Measurements from ENCODE around the gene NDUFB11. TPM values are rescaled to one million over a fixed set of nuclear protein-coding genes. Genes with fewer than 3 reads are reported as not detected.

The NDUFB11 gene
- total RNA-seq, 1 experiment from 2014 or later: 78.9 TPM

DNA sequence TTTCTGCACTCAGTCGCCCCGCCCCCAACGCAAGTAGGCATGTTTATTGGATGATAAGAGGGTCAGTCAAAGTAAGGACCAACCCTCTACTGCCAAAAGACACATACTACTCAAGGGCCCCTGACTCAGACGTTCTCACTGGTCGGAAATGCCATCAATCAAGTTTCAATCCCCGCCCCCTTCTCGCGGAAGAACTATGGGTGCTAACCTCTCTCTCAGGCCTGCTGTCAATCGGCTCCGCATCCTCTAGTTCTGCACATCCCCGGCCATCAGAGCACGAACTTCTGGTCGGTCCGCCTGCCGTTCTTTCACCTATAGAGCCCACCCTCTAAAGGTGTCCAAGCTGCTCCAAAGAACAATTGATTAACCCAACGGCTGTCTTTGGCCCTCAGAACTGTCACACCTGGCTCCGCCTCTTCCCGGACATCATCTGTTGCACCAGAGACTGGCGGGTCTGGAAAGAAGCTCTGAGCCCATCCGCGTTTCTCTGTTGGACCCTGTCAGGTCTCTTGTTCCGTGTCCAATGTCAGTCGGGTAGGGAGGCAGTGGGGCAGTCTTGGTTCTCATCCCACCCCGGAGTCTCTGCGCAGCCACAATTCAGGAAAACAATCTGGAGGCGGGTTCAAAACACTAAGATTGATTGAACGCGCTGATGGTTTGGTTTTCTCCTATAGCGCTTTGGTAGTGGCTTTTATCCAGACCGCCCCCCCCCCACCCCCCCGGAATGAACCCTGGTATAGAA, 15.2 kb downstream of the NDUFB11 start:
- no peaks in the 10 kb centered on the region for H4K20me1 ChIP-seq (ENCODE audit: insufficient read depth)
- no peaks in the 10 kb centered on the region for H3K9me3 ChIP-seq (ENCODE audit: control insufficient read depth in 1 of 2, insufficient read depth in 1 of 2, low read depth in 1 of 2, low read length in 2 of 2)
- peak overlapping the region; percentile 59 to 65 for H3K4me3 ChIP-seq (replicated peaks in 1 of 2; ENCODE audit: low read depth in 1 of 2, low read length in 2 of 2)
- H3K9me2 ChIP-seq (ENCODE audit: insufficient read depth): no peaks in the 10 kb centered on the region
- DNase-seq (ENCODE audit: low read depth, low spot score): peak; percentile 88
- peak; percentile 99 for ATAC-seq
- intact Hi-C loops (cut with micrococcal nuclease): no loop called here
- POLR2A ChIA-PET: interaction anchor here (0.8 to 1.7 kb wide), 2 partner anchors 15 to 36 kb away, joined by 4 to 7 read pairs; partner anchors contain the start of genes NDUFB11 and RBM10
- H3K4me1 ChIP-seq (ENCODE audit: control insufficient read depth in 1 of 2, insufficient read depth in 2 of 2, low read length in 2 of 2): 0 out of 4 replicates have a peak, but pooled peaks cover 0 to 2% of the 10 kb centered on the region in 2 experiments
- CTCF ChIA-PET: interaction anchor here (2.2 kb wide), 1 partner anchor 16 kb away, joined by 8 read pairs; the partner anchor contains the start of genes NDUFB11 and RBM10
- no peaks in the 10 kb centered on the region for H3K36me3 ChIP-seq (ENCODE audit: control insufficient read depth in 1 of 2, insufficient read depth in 2 of 2, low read length in 2 of 2)
- peak overlapping the region; percentile 61 for H2AFZ ChIP-seq (ENCODE audit: low read depth, low read length, poor library complexity, severe bottlenecking)
- peak overlapping the region; percentile 78 for H3K4me2 ChIP-seq (ENCODE audit: low read length)
- H3K27me3 ChIP-seq (ENCODE audit: insufficient read depth, low read length): no peaks in the 10 kb centered on the region
- BruUV-seq (replicated peaks): TSS peak; percentile 65
- H3K9ac ChIP-seq (ENCODE audit: low read length): peak overlapping the region; percentile 43
- no peaks in the 10 kb centered on the region for H3K79me2 ChIP-seq (ENCODE audit: insufficient read depth, low read length)
- RAD21 ChIA-PET (ENCODE audit: low non-redundant PET in 1 of 2, low total read pairs in 2 of 2, uncharacterized antibody in 2 of 2, unreplicated experiment in 2 of 2): no interaction called here
- H3K27ac ChIP-seq (ENCODE audit: low read depth, low read length): peak overlapping the region; percentile 47
- TF ChIP-seq, protein P1, sequence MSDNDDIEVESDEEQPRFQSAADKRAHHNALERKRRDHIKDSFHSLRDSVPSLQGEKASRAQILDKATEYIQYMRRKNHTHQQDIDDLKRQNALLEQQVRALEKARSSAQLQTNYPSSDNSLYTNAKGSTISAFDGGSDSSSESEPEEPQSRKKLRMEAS (IDR thresholded peaks at IDR 0.05): no peak; the same call in 1 of the 2 replicates
- no peak for TF ChIP-seq SRF (IDR thresholded peaks at IDR 0.05; ENCODE audit: low read depth)
- 0 out of 2 replicates have a peak, but pooled peaks have one; percentile 13 for TF ChIP-seq ELF1 (IDR thresholded peaks at IDR 0.05; ENCODE audit: borderline replicate concordance, low read depth)
- TF ChIP-seq, protein P2, sequence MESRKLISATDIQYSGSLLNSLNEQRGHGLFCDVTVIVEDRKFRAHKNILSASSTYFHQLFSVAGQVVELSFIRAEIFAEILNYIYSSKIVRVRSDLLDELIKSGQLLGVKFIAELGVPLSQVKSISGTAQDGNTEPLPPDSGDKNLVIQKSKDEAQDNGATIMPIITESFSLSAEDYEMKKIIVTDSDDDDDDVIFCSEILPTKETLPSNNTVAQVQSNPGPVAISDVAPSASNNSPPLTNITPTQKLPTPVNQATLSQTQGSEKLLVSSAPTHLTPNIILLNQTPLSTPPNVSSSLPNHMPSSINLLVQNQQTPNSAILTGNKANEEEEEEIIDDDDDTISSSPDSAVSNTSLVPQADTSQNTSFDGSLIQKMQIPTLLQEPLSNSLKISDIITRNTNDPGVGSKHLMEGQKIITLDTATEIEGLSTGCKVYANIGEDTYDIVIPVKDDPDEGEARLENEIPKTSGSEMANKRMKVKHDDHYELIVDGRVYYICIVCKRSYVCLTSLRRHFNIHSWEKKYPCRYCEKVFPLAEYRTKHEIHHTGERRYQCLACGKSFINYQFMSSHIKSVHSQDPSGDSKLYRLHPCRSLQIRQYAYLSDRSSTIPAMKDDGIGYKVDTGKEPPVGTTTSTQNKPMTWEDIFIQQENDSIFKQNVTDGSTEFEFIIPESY (IDR thresholded peaks at IDR 0.05; ENCODE audit: extremely low read depth, insufficient replicate concordance, low read length): no peak
- TF ChIP-seq YY1 (IDR thresholded peaks at IDR 0.05; ENCODE audit: extremely low read depth, insufficient replicate concordance, low read depth, low read length): no peak
- TF ChIP-seq TCF7L2 (IDR thresholded peaks at IDR 0.05; ENCODE audit: borderline replicate concordance, extremely low read depth, insufficient read depth, insufficient read length): peak; percentile 35
- TF ChIP-seq RAD21 (IDR thresholded peaks at IDR 0.05; ENCODE audit: low read depth): no peak
- TF ChIP-seq POLR2AphosphoS5 (IDR thresholded peaks at IDR 0.05; ENCODE audit: low read depth, low read length): peak; percentile 58
- no peak for TF ChIP-seq ZNF274 (IDR thresholded peaks at IDR 0.05; ENCODE audit: low read depth, low read length)
- no peak for TF ChIP-seq CBX3 (IDR thresholded peaks at IDR 0.05; ENCODE audit: low read depth)
- no peak for TF ChIP-seq EZH2 (IDR thresholded peaks at IDR 0.05)
- no peak for TF ChIP-seq FOSL1 (IDR thresholded peaks at IDR 0.05; ENCODE audit: low read depth)
- TF ChIP-seq EZH2phosphoT487 (IDR thresholded peaks at IDR 0.05; ENCODE audit: borderline replicate concordance): no peak
- TF ChIP-seq, protein P3, sequence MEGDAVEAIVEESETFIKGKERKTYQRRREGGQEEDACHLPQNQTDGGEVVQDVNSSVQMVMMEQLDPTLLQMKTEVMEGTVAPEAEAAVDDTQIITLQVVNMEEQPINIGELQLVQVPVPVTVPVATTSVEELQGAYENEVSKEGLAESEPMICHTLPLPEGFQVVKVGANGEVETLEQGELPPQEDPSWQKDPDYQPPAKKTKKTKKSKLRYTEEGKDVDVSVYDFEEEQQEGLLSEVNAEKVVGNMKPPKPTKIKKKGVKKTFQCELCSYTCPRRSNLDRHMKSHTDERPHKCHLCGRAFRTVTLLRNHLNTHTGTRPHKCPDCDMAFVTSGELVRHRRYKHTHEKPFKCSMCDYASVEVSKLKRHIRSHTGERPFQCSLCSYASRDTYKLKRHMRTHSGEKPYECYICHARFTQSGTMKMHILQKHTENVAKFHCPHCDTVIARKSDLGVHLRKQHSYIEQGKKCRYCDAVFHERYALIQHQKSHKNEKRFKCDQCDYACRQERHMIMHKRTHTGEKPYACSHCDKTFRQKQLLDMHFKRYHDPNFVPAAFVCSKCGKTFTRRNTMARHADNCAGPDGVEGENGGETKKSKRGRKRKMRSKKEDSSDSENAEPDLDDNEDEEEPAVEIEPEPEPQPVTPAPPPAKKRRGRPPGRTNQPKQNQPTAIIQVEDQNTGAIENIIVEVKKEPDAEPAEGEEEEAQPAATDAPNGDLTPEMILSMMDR (IDR thresholded peaks at IDR 0.05 in 2 of 3, conservative IDR thresholded peaks at IDR 0.05 in 1 of 3; ENCODE audit: borderline replicate concordance in 1 of 3, insufficient read depth in 1 of 3, low read depth in 2 of 3, low read length in 2 of 3): no peak
- peak; percentile 99 for TF ChIP-seq SP1 (IDR thresholded peaks at IDR 0.05; ENCODE audit: low read depth)
- TF ChIP-seq EGR1 (IDR thresholded peaks at IDR 0.05; ENCODE audit: low read depth): no peak
- no peak for TF ChIP-seq POLR2A (IDR thresholded peaks at IDR 0.05; ENCODE audit: borderline replicate concordance, extremely low read depth, insufficient read depth, insufficient read length)
- TF ChIP-seq, protein P4, sequence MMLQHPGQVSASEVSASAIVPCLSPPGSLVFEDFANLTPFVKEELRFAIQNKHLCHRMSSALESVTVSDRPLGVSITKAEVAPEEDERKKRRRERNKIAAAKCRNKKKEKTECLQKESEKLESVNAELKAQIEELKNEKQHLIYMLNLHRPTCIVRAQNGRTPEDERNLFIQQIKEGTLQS (IDR thresholded peaks at IDR 0.05): no peak
